HT1080 (cell line): ENCODE data around the gene ZNF672. TPM values are rescaled to one million over a fixed set of nuclear protein-coding genes. Genes with fewer than 3 reads are reported as not detected.
"Not testable (repeated sequence)": the region's sequence is repeated elsewhere in the genome, so short reads cannot be mapped to it uniquely, and the experiment has no call there.

Source experiments
- DNase-seq: peaks from one replicate; pipeline ENCODE4 v3.0.0-alpha.2; 2015; ENCODE audit warnings: low read depth
- total RNA-seq: library from RNA; depleted of rRNA; stranded (reverse); fragments of >200 nt; shearing (Covaris generic); gene quantifications from 2 replicates; pipeline ENCODE4 v1.2.3, GENCODE V29; 2014

The ZNF672 gene
- total RNA-seq, 1 experiment from 2014 or later: 27.3 TPM

DNA sequence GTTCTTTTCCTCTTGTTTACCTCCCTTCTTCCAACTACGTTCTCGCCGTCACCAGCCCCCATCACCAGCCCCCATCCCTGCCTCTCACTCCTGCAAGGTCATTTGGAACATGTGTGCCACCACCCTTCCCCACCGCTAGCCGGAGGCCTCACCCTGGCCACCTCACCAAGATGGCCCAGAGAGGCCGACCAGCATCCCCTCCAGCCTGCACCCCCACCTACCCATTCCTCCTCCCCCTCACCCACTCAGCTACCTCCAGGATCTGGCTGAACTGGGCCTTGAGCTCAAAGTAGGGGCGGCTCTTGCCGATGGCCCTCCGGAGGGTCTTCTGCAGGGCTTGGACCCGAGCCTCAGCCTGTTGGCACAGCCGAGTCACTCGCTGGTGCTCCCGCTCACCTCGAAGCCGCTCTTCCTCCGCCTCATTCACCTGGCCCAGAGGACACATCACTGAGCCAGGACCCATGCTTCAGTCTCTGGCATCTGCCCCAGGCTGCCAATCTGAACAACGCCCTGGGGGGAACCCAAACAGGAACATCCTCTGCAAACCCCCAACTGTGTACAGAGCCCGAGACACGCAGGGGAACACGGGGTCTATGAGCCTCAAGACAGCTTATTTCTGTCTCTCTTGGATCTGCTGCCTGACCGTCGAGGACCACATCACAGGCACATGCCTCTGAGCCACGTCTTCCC, 25.1 kb upstream of the ZNF672 start:
- DNase-seq: no peak

DNA sequence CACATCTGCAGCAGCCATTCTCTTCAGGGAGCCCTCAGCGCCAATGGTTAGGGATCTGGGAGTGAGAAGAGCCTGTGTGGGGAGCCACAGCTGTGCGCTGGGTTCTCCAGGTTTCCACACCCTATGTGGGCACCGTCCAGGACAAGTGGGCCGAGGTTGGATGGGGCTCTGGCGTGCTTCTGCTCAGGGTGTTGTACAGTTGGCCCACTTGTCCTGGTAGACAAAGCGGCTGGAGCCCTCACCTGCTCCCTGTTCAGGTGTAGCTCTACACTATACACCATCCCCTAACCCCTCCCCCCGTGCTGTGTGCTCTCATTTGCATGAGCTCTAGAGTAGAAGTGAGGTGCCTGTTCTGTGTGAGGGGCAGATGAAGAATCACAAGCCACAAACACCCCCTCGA, 24.5 kb upstream of the ZNF672 start:
- no peak for DNase-seq

DNA sequence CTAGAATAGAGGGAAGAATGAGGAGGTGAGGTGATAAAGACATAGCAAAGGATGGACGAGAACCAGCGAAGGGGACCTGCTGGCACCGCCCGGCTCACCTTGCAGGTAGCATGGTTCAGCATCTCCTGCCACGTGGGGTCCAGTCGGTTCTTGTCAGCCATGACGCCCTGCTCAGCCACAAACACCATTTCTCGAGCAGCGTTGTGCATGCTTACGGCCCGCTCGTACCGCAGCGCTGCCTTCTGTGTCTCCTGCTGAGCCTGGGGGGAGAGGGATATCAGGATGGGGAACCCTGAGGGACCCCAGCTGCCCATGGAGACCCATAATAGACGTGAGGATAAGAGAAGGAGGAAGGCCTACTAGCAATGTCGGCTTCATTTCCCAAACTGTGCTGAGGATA, 23.7 kb upstream of the ZNF672 start:
- no peak for DNase-seq

DNA sequence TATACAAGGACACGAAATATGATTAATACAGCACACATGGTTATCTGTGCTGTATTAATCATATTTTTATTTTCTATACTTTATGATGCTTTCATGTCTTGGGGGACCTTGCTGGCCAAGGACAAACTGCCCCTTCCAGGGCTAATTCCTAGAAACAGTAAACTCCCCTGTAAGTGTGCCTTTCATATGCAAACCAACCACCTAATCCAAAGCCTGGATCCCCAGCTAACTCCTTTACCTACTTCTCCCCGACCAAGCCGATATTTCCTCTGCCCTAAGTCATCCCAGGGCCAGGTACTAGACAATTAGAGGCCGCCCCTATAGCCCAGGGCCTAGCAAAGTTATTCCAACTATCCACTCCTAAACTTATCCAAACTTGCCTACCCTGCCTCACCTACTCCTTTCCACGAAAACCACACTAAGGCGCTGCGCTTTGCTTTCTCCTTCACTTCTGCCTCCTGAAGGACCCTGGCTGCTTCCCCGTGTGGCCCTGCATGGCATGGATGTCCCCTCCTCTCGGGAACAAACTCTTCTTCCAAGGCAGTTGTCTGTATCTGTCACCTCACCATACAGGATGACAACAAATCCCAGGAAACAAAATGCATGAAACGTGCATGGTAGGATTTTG, 22.5 kb upstream of the ZNF672 start:
- no peak for DNase-seq

DNA sequence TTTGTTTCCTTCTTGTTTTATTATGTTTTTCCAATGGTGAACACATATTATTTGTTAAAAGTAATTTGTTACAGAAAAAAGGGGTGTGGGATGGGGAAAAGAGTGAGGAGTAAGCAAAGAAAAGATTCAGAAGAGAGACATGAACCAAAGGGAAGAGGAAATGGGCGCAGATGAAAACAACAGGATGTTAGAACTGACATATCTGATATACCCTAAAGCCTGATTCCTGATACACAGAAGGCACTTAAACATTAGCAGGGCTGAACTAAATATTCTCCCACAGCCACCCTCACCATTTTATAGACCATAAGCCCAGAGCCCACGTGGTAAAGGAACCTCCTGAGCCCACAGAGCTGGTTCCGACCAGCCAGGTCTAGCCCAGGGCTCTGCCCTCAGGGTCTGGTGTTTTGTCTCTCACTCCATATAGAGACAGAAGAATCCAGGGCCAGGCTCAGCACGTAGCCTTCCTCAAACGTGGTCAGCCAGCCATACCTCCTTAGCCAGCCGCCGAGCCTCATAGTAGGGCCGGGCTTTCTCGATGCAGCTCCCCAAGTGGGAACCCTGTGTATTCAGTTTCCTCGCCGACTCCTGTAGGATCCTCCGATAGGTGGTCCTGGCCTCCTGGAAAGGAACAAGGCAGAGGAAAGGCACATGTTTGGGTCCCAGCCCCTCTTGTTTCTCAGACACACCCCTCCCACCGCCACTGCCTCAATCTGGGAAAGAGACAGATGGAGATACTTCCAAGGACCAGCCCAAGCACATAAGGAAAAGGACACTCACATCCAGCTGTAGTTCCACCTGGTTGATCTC, 21.8 kb upstream of the ZNF672 start:
- no peak for DNase-seq

DNA sequence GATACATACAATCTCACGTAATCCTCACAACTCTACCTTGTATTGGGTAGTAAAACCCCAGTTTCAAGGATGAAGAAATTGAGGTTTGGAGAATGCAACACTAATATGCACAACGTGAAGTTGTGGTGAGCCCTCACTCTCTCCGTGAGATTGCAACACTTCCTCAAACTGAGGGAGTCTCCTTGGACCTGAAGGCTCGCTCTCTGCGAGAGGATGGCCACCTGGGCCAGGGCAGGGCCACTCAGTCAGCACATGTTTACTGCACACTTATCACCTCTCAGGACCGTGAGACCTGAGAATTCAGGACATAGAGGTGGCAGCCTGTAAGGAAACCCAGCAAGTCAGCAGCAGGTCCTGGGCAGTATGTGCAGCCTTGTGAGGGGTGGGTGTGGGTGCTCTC, 21.0 kb upstream of the ZNF672 start:
- no peak for DNase-seq

DNA sequence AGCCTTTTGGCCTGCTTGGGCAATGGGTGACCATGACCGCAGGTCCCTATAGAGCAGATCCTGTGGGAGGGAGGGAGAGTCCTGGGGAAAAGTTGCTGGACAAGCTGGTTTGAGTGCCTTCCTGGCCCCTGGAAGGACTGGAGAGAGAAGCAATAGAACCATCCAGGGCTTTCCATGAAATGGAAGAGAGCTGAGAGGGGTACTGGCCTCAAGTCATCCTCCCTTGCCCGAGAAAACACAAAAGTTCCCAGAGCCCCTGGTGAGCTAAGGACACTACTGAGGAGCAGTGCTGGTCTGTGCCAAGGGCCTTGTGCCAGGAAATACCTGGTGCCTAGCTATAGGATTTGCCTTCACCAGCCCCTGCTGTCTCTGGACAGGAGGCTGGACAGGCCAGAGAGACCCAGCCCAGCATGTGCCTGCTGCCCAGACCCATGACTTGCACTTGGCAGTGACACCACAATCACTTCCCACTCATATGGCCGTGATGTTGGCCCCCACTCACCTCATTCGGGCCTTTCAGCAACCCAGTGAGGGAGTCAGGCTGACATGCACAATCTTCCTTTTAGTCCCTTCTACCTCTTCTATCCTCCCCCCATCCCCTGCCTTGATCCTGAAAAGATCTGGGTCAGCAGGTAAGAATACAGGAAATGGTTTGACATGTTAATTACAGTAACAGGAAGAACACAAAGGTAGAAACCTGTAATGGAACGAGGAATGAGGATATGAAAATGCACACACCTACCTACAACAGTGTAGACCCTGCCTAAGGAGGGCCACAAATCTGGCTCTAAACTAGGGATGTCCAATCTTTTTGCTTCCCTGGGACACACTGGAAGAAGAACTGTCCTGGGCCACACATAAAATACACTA, 19.3 kb upstream of the ZNF672 start:
- DNase-seq: no peak

DNA sequence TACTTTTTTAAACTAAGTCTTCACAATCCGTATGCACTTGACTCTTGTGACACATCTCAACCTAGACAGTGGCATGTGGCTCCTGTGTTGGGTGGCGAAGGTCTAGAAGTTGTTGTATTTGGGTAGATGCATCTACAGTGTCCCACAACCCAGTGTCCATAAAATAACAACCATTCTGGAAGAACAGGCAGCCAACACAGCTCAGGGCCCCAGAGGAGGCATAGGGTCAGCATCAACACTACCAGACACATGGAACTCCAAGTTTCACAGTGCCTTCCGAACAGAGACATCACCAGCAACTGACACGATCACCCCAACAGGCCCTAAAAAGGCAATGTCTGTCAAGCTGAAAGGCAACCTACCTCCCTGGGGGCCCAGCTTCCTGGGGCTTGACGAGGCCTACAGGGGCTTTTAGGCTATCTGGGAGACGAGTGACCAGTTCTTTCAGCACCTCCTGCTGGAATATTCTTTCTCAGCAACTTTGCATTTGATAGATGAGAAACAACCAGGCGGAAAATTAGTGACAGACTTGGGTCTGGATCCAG, 17.9 kb upstream of the ZNF672 start:
- DNase-seq: no peak

DNA sequence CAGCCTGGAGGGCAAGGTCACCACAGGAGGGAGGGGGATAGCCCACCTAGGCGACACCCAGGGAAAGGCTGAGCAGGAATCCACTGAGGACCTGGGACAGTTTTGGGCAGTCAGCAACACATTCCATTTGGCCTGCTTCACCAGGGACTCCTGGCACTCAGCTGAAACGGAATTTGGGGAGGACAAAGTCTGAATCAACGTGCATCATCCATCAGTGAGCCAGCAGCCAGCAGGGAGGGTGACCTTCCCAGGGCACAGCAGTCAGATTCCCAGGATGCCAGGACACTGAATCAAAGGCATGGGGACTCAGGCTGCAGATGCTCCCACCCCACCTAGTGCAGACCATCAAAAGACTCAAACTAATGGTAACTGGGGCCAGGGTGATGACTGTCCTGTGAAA, 16.9 kb upstream of the ZNF672 start:
- peak; percentile 89 for DNase-seq

DNA sequence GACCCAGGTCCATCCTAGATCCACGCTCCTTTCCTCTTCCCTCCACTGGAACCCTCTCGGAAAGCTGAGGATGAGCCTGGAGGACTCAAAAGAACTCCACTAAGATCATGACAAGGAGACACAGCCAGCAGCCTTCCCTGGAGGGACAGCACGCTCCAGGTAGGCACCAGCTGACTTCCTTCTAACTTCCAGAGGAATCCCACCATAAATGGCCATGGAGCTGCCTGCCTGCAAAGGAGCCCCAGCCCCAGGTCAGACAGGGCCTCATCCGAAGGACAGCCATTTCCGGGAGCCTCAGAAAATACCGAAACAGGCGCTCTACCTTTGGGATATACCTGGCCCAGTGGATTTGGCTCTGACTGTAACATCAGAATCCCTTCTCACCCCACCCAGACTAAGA, 16.4 kb upstream of the ZNF672 start:
- DNase-seq: no peak

DNA sequence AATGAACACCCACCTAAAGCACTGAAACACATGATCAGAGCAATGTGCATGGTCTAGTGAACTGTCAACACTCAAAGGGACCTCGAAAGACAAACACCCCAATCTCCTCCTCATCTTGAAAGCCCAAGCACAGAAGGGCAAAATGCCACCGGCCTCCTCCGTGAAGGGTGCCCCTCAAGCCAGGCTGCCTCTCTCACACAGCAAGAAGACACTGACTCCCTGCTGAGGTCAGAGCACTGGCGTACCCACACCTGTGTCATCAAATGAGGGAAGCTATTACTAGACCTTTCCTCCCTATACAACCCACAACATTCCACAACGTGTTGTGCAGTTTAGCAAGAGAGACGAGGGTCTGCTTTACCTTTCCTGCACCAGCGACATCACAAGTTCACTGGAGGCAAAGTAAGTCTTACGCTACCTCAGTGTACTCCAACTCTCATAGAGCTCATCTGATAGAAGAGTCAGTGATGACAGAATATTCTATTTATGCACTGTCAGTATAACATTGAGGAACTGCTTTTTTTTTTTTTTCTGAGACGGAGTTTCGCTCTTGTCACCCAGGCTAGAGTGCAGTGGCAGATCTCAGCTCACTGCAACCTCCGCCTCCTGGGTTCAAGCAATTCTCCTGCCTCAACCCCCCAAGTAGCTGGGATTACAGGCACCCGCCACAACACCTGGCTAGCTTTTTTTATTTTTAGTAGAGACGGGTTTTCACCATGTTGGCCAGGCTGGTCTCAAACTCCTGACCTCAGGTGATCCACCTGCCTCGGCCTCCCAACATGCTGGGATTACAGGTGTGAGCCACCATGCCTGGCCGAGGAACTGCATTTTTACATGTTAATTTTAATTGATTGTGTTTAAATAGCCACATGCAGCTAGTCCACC, 15.6 kb upstream of the ZNF672 start:
- DNase-seq: no peak

DNA sequence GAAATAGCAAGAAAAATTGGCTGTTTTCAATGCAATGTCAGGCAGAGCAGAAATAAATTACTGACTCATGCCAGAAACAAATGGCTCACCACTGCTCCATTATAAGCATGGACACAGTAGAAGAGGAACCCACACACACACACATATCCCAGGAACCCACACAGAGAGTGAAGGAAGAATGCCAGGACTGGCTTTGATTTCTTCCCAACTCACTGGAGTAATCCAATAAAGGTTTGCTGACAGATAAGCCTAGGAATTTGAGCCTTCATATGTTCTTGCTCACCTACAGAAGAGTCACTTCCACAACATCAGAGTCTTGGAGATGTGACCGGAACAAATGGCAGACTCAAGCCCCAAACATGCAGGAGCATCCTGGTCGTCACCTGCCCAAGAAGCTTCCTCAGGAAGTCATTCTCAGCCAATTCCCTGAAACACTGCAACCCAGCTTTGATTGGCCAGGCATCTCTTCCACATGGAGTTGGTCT, 14.5 kb upstream of the ZNF672 start:
- peak; percentile 75 for DNase-seq

DNA sequence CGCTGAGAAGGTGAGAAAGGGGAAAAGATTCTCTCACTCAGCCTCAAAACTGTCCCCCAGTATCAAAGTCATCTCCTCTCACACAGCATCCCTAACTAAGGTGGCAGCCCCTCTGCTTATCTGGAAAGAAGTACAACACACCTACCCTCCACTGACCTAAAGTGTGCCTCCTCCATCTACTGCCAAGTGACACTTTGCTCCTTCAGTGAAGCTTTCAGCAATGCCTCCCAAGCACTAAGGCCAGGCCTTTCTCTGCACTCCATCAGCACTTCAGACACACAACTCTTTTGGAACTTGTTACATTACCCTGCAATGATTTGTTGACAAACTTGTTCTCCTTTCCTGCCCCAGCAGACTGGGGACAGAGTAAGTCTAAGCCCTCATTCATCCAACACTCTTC, 13.7 kb upstream of the ZNF672 start:
- no peak for DNase-seq

DNA sequence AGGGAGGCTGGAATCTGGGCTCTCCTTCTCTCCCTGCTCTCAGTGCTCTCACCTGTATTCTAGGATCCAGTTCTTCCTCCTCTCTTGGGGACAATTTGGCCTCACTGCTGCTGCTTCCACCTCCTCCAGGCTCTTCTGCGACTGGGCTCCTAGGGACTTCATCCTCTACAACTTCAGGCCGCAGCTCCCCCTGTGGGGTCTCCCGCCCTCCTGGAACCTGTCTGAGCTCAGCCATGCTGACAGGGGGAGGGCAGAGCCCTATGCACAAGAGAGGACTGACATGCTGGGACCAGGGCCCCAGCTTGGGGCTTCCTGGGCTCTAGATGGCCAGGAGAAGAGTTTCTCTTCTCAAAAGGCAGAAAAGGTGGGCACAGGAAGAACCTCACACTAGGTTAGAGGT, 13.3 kb upstream of the ZNF672 start:
- DNase-seq: no peak

DNA sequence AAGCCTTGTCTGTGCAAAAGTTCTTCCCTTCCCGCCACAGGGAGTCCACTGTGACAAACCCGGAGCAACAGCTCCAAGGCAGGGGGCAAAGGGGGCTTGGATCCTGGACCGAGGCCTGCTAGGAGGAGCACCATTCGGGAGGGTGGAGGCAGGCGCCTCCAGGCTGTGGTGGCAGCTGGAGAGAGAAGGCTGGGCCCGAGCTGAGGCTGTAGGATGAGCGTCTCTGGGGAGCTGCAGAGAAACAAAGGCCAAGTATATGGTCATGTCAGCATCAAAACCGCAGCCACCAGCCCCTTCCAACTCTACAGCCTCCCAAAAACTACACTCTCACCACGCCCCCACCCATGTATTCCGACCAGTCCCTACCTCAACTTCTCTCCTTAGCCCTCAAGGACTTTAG, 12.9 kb upstream of the ZNF672 start:
- DNase-seq: no peak

DNA sequence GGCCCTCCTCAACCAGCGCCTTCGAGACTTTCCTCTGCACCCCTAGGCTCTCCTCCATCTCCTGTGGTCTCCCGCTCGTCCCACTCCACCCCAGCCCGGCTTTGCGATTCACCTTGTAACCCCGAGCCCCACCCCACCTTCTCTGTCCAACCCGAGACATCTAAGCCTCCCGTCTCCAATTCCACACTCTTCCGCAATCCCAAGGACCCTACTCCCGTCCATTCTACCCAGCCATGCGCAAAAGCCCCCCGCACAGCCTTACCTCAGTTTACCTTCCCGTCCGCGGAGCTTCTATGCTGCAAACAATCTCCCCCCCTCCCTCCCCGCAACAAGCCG, 12.5 kb upstream of the ZNF672 start:
- no peak for DNase-seq

DNA sequence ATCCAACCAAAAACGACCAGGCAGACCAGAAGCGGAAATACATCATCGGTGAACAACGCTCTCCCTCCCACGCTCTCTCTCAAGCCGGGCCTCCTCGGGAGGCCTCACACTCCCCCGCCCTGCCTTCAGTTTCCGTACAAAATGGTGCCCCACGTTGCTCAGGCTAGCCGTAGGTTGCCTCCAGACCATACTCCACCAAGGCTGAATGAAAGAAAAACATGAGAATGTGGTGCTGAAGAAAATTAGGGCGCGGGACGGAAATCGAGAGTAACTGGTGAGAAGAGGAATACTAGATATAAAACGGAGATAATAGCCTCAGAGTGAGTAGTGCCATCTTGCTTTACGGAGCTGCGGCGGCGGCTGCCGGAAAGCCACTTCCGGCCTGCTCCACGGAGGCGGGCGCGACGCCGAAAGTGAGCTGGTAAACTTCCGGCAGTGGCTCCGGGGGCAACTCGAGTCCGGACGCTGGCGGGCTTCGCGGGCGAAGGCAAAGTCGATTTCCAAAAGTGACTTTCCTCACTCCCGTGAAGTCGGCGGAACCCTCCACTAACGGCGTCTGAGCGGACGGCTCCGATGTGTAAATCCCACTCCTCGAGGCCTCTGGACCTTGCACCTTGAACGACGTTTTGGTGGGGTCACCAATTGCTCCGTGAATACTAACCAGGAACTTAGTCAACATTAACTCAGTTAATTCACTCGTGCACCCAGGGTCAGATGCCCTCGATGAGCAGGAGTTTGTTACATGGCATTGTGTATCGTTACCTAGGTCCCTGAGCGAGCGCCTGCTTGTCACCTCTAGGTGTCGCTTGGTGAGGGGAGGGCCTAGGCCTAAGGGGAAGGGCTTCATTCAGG, 11.9 kb upstream of the ZNF672 start, which contains the start of gene SH3BP5L:
Gene SH3BP5L (minus strand): TSS at position 7 of the 852 bp plus-strand sequence. CDS start 980 bp downstream, outside the sequence.
- peak; percentile 93 for DNase-seq

DNA sequence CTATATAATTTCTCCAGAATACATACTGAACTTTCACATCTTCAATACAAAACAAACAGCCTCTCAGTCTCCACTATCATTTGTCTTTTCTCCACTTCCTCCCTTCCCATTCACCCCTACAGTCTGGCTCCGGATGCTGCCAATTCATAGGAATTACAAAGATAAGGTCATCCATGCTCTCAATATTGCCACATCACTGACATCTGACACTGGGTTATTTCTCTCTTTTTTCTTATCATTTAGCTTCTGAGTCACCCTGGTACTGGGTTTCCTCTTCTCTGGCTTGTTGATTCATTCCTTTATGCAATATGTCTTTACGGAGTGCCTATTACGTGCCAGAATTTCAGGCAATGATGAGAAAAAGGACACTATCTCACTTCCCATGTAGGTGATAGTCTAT, 9.2 kb upstream of the ZNF672 start:
- peak; percentile 86 for DNase-seq

DNA sequence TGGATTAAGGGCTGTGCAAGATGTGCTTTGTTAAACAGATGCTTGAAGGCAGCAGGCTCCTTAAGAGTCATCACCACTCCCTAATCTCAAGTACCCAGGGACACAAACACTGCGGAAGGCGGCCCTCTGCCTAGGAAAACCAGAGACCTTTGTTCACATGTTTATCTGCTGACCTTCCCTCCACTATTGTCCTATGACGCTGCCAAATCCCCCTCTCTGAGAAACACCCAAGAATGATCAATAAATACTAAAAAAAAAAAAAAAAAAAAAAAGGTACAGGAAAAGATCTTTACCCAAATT, 7.4 kb upstream of the ZNF672 start:
- DNase-seq: not testable (repeated sequence)
